ENCODE results near the gene NSMCE1.

The NSMCE1 gene

DNA sequence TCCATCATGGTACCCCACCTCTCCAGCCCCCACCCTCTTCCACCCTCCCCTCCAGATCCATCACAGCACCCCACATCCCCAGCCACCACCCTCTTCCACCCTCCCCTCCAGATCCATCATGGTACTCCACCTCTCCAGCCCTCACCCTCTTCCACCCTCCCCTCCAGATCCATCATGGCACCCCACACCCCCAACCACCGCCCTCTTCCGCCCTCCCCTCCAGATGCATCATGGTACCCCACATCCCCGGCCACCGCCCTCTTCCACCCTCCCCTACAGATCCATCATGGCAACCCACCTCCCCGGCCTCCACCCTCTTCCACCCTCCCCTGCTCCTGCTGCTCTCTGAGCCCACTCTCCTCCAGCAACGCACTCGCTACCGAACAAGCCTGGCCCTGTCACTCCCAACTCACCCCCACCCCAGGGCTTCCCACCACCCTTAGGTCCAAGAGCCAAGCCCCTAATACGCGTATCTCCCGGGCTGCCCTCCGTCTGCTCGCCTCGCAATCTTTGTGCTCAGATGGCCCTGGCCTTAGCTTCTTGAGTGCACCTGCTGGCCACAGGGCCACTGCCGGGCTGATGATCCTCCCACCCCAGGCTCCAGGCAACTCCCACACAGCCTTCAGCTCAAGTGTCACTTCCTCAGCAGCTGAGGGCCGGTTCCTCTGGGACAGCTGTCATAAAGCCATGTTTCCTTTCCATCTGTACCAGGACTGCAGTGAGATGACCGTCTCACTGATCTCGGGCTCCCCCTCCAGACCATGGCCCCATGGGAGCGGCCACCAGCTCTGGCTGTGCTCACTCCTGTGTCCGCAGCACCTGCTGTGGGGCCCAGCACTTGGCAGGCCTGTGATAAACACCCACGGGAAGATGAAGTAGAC, 39.7 kb downstream of the NSMCE1 start:
- TF ChIP-seq, protein P1, sequence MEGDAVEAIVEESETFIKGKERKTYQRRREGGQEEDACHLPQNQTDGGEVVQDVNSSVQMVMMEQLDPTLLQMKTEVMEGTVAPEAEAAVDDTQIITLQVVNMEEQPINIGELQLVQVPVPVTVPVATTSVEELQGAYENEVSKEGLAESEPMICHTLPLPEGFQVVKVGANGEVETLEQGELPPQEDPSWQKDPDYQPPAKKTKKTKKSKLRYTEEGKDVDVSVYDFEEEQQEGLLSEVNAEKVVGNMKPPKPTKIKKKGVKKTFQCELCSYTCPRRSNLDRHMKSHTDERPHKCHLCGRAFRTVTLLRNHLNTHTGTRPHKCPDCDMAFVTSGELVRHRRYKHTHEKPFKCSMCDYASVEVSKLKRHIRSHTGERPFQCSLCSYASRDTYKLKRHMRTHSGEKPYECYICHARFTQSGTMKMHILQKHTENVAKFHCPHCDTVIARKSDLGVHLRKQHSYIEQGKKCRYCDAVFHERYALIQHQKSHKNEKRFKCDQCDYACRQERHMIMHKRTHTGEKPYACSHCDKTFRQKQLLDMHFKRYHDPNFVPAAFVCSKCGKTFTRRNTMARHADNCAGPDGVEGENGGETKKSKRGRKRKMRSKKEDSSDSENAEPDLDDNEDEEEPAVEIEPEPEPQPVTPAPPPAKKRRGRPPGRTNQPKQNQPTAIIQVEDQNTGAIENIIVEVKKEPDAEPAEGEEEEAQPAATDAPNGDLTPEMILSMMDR (IDR thresholded peaks at IDR 0.05; ENCODE audit: borderline replicate concordance, insufficient read depth, low read depth, low read length): no peak
- no peak overlapping the region for H3K4me3 ChIP-seq (ENCODE audit: low read depth, low read length)

DNA sequence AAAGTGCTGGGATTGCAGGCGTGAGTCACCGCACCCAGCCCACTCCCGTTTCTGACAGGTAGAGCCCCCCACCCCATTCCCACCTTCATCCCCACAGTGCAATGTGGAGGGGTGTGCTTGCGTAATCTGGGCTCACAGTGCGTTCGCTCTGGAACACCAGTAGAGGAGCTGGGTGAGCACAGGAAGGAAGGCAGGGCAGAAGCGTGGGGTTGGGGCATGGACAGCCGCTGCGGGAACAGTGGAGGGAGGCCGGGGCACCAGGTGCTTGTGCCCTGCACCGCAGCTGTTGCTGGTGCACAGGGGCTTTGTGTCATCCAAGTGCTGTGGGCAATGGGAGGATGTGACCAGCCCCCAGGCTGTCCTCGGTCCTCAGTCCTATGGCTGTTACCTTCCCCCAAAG, 40.5 kb downstream of the NSMCE1 start:
- TF ChIP-seq, protein P1 (IDR thresholded peaks at IDR 0.05; ENCODE audit: borderline replicate concordance, insufficient read depth, low read depth, low read length): no peak
- no peak overlapping the region for H3K4me3 ChIP-seq (ENCODE audit: low read depth, low read length)

DNA sequence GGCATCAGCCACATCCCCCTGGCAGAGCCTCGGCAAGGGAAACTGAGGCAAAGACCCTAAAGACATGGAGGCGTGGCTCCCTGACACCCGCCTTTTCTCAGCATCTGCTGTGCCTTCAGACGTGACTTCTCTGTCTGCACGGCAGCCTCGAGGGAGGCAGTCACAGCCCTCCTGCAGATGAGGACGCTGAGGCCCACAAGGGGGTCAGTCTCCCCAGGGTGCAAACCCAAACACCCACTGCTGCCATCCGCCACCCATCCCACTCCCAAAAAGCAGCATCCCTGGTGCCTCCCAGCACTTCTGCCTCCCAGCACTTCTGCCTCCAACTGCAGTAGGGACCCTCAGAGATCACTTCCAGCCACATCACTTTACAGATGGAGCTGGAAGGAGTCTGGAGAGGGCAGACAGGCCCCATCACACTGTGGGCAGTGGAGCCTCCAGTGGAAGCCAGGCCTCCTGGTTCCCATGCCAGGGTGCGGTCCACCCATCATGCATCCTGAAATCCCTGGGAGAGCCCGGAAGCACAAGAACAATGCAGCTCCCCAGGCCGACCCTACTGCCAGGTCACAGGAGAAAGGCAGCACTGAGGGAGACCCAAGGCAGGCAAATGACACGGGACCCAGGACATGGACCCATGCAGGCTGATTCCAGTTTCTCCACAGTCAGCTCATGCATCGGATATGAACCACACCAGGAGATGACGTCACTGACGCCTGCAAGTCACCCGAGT, 41.4 kb downstream of the NSMCE1 start:
- TF ChIP-seq, protein P1 (IDR thresholded peaks at IDR 0.05; ENCODE audit: borderline replicate concordance, insufficient read depth, low read depth, low read length): no peak
- H3K4me3 ChIP-seq (ENCODE audit: low read depth, low read length): no peak overlapping the region

DNA sequence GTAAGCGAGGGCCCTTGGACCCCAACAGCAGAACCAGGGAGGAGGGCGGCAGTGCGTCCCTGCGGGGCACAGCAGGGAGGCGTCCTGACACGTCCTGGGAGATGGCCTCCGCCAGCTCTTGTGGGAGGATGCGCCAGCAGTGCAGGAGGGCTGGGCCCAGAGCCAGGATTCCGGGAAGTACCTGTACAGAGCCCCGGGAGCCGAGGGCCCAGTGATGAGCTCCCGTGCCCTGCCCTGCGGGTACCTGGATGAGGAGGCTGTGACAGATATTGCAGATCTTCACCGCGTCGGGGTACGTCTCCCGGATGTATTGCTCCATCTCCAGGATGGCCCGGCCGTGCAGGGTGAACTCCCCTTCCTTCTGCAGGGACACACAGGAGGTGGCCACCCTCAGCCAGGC, 42.1 kb downstream of the NSMCE1 start:
- TF ChIP-seq, protein P1 (IDR thresholded peaks at IDR 0.05; ENCODE audit: borderline replicate concordance, insufficient read depth, low read depth, low read length): no peak
- H3K4me3 ChIP-seq (ENCODE audit: low read depth, low read length): no peak overlapping the region

DNA sequence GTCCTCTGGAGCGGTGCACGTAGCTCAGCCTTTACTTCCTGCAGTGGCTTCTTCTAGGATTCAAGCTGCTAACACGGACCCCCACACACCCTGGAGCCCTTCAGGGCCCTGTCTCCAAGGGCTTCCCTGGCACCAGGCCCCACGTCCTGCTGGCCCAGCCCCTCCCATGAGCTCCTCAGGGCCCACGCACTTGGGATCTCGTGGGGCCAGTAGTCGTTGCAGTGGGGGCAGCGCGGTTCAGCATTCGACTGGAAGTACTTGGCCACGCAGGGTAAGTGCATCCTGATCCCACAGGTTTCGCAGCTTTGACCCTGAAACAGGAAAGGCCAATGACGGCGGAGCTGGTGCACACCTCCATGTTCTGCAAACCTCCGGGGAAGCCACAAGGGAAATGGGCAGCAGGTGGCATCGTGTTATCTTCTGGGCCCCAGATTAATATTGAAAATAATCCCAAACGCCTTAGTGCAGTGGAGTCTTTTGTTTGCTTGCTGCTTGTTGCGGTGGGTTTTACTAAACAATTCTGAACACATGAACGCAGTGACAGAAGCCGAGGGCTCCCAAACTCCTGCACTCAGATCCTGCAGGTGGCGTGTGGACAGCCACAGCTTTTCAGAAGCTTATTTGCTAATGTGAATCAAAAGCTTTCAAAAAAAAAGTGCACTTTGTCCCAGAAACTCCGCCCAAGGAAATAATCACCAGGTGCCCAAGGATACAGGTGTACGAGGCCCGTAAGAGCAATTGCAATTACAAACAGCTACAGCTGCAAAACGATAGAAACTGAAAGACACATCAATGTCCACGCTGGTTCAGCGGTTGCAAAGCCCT, 42.8 kb downstream of the NSMCE1 start:
- TF ChIP-seq, protein P1 (IDR thresholded peaks at IDR 0.05; ENCODE audit: borderline replicate concordance, insufficient read depth, low read depth, low read length): no peak
- H3K4me3 ChIP-seq (ENCODE audit: low read depth, low read length): no peak overlapping the region

DNA sequence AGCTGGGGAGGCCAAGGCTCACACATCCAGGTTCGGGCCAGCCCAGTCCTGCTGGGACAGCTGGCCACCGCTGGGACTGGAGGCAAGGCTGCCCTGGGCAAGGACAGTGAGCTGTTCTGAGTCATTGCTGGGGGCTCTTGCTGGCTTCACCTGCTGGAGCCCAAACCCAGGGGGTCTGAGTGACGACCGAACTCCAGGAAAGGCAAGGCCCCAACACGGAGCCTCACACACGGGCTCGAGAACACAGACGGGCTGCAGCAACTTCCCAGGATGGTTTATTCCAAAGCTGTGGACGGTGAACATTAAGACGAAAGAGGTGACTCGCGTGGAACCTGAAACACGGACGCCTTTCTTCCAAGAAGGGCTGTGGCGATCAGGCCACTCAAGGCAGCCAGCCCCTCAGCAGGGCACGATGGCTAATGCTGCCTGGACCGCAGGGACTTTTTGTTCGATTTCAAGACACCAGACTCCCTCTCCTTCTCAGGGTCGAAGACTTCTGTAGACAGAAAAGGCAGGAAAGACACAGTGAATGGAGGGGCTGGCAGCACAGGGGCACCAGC, 43.8 kb downstream of the NSMCE1 start:
- TF ChIP-seq, protein P1 (IDR thresholded peaks at IDR 0.05; ENCODE audit: borderline replicate concordance, insufficient read depth, low read depth, low read length): no peak

More for the DNA sequence above, 43.8 kb downstream of the NSMCE1 start:
- no peak overlapping the region for H3K4me3 ChIP-seq (ENCODE audit: low read depth, low read length)

Measured in GM12875 (cell line).